ENCODE results near the gene NHSL1. TPM values are rescaled to one million over a fixed set of nuclear protein-coding genes. Genes with fewer than 3 reads are reported as not detected.

Gene NHSL1
- total and polyA plus RNA-seq, 9 donors: 0.84 to 7.1 (median 2.6) TPM

DNA sequence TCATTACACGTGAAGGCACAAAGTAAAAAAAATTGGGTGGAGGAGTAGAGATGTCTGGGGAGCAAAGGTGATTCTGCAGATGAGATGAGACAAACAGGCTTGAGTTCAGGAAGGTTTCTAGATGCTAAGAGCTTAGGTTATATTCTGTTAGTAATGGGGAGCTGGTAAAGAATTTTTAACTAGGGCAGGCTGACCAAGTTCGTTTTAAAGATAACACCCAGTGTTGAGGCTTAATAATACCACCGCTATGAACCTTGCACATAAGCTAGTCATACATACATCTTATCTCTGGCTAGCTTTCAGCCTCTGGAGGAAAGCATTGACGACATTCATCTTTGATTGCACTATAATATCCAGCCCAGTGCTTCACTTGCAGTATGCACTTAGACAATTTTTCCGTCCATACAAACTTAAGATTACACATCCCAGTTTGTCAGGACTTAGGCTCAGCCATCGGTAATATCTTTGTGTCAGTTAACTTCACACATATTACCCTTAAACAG, 12.1 kb downstream of the NHSL1 start:
- intact Hi-C loops (cut with DNase I): no loop called here
- H3K27me3 ChIP-seq: no peaks in the 10 kb centered on the region
- DNase-seq: no peak
- H3K4me3 ChIP-seq: no peak overlapping the region
- TF ChIP-seq EP300 (IDR thresholded peaks at IDR 0.05) (no peak), CTCF (IDR thresholded peaks at IDR 0.05) (no peak), POLR2A (IDR thresholded peaks at IDR 0.05) (no peak)
- 77 to 86% (median 84%) methylated on average over 6 of the region's 6 CpGs for WGBS, 3 donors
- no peaks in the 10 kb centered on the region for H3K36me3 ChIP-seq
- no peaks in the 10 kb centered on the region for H3K4me1 ChIP-seq (ENCODE audit: insufficient read depth)
- H3K9me3 ChIP-seq: no peaks in the 10 kb centered on the region
- H3K27ac ChIP-seq: no peak overlapping the region

DNA sequence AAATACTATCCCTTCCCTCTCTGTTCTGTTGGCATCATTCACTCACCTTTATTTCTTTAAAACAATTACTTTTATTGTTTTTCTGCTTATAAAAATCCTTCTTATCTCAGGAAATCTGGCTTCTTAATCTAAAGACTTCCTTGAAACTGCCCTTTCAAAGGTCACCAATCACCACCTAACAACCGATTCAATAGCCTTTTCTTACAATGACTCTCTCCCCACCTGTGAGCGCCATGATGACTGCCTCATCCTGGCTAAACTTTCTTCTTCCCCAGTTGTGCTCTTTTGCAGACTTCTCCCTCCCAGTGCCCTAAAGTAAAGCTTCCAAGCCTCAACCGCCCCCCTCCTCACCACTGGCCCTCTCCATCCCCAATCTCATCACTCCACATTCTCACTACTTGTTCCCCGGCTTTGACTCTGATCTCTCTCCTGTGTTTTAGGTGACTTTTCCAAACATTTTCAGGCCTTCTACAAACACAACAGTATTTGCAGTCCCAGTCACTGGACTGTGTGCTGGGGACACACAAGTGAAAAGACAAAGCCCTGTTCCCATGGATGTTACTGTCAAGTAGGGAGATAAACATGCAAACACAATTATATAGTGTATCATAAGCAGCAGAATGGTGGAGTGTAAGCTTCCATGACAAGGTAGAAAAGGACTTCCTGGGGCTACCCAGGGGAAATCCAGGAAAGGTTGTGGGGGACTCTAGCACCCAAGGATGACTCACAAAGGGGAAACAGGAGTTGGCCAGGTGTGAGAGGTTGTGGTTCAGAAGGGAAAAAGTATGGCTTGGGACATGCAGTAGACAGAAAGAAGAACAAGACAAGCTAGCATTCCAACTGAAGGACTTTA, 12.8 kb downstream of the NHSL1 start:
- no peak for DNase-seq
- intact Hi-C loops (cut with DNase I): no loop called here
- H3K9me3 ChIP-seq: no peaks in the 10 kb centered on the region
- no peak overlapping the region for H3K27ac ChIP-seq
- 93 to 95% (median 95%) methylated on average over 4 of the region's 4 CpGs for WGBS, 3 donors
- H3K4me3 ChIP-seq: no peak overlapping the region
- no peaks in the 10 kb centered on the region for H3K27me3 ChIP-seq
- no peaks in the 10 kb centered on the region for H3K36me3 ChIP-seq
- no peaks in the 10 kb centered on the region for H3K4me1 ChIP-seq (ENCODE audit: insufficient read depth)
- TF ChIP-seq POLR2A (IDR thresholded peaks at IDR 0.05) (no peak), EP300 (IDR thresholded peaks at IDR 0.05) (no peak), CTCF (IDR thresholded peaks at IDR 0.05) (no peak)

GRCh38 chr6:138485586-138486248, 13.6 kb downstream of the NHSL1 start:
- H3K27me3 ChIP-seq: no peaks in the 10 kb centered on the region
- H3K4me1 ChIP-seq (ENCODE audit: insufficient read depth): no peaks in the 10 kb centered on the region
- 84 to 89% (median 85%) methylated on average over 13 of the region's 13 CpGs for WGBS, 3 donors
- no peak for DNase-seq
- no peak overlapping the region for H3K27ac ChIP-seq
- intact Hi-C loops (cut with DNase I): no loop called here
- TF ChIP-seq EP300 (IDR thresholded peaks at IDR 0.05) (no peak), CTCF (IDR thresholded peaks at IDR 0.05) (no peak), POLR2A (IDR thresholded peaks at IDR 0.05) (no peak)
- H3K4me3 ChIP-seq: no peak overlapping the region
- H3K36me3 ChIP-seq: no peaks in the 10 kb centered on the region
- H3K9me3 ChIP-seq: no peaks in the 10 kb centered on the region

GRCh38 chr6:138485005-138485545, 14.2 kb downstream of the NHSL1 start:
- WGBS, 3 donors: 10 to 16% (median 10%) methylated on average over 11 of the region's 11 CpGs
- H3K27ac ChIP-seq: no peak overlapping the region
- no peaks in the 10 kb centered on the region for H3K4me1 ChIP-seq (ENCODE audit: insufficient read depth)
- TF ChIP-seq EP300 (IDR thresholded peaks at IDR 0.05) (no peak), POLR2A (IDR thresholded peaks at IDR 0.05) (no peak), CTCF (IDR thresholded peaks at IDR 0.05) (no peak)
- intact Hi-C loops (cut with DNase I): no loop called here
- no peak for DNase-seq
- H3K36me3 ChIP-seq: no peaks in the 10 kb centered on the region
- no peak overlapping the region for H3K4me3 ChIP-seq
- H3K9me3 ChIP-seq: no peaks in the 10 kb centered on the region
- no peaks in the 10 kb centered on the region for H3K27me3 ChIP-seq

Measured in ovary (tissue), 9 donors.